Activated CD8-positive, alpha-beta memory T cell treated with anti-CD3 and anti-CD28 coated beads for 36 hours (primary cell): ENCODE measurements around the gene RAD21L1. TPM values are rescaled to one million over a fixed set of nuclear protein-coding genes. Genes with fewer than 3 reads are reported as not detected.

Experiments used
- CTCF ChIA-PET: fragments of 350-600 bp; sonication (Branson Sonifier 250); formaldehyde crosslinking; loops from one replicate; lab custom pipeline; 2021; ENCODE audit warnings: antibody characterized with exemption; lab: Charles Lee
- POLR2A ChIA-PET: fragments of 350-600 bp; sonication (Branson Sonifier 250); formaldehyde crosslinking; loops from one replicate; lab custom pipeline; 2021; ENCODE audit warnings: antibody characterized with exemption; lab: Charles Lee
- total RNA-seq, 2 experiments: library from RNA; stranded (reverse); gene quantifications; one replicate each; pipeline ENCODE4 v1.2.3, GENCODE V29; 2021

The RAD21L1 gene
- total RNA-seq, 2 experiments from 2014 or later: not detected

DNA sequence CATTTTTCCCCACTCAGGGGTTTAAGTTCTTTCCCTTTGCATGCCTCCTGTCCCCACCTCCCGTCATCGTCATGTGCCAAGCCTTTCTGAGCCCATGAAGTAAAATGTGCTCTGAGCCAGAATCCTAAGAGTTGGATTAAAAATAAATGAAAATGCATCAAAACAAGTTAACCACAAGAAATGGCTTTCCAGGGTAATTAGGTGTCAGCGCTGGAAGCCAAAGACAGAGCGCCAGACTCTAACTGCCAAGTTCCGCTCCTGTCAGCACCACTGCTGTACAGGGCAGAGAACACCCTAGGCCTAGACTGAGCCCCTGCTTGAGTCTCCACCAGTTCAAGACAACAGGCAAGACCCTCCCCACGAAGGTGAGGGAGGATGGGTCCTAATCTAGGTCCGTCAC is 28.0 kb upstream of the RAD21L1 start:
- ChIA-PET POLR2A (no interaction called here), CTCF (no interaction called here)

GRCh38 chr20:1198751-1199150 is 27.1 kb upstream of the RAD21L1 start:
- ChIA-PET POLR2A (no interaction called here), CTCF (no interaction called here)

- POLR2A ChIA-PET: no interaction called here
These were observed 26.5 kb upstream of the RAD21L1 start for GRCh38 chr20:1199212-1199873.

GRCh38 chr20:1199964-1200363 is 25.9 kb upstream of the RAD21L1 start:
- ChIA-PET POLR2A (no interaction called here), CTCF (no interaction called here)

More at GRCh38 chr20:1199212-1199873, 26.5 kb upstream of the RAD21L1 start:
- CTCF ChIA-PET: no interaction called here

DNA sequence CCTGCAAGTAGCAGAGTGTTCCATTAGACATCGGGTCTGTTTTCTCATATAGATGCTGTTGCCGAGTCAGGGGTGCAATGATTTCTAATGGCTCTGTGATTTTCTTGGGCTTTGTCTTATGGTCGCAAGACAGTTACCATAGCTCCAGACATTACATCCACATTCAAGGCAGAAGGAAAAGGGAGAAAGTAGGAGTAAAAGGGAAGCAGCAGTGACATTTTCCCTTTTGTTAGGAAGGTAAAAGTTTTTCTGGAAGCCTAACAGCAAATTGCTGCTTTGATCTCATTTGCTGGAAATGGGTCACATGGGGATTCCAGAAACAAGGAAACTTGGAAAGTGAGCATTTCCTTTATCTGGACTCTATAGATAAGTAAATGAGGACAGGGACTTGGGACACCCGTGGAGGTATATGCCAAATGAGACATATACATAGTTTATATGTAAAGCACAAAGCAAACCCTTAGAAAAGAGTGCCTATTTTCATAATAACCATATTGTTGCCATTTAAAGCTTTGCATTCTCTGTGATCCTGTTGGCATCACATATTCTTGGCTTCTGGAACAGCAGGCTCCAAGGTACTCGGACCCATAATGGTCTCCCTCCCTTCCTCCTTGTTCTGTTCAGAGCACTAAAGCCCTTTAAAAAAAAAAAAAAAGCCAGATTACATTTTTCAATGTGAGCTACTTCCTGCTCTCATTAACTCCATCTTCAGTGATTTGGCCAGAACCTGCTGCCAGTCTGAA is 22.9 kb upstream of the RAD21L1 start, which contains the start of gene C20orf202:
TSS of gene C20orf202 (plus strand) at position 693 of the 743 bp plus-strand sequence. CDS start 132 bp downstream, outside the sequence.
- ChIA-PET POLR2A (no interaction called here), CTCF (no interaction called here)

DNA sequence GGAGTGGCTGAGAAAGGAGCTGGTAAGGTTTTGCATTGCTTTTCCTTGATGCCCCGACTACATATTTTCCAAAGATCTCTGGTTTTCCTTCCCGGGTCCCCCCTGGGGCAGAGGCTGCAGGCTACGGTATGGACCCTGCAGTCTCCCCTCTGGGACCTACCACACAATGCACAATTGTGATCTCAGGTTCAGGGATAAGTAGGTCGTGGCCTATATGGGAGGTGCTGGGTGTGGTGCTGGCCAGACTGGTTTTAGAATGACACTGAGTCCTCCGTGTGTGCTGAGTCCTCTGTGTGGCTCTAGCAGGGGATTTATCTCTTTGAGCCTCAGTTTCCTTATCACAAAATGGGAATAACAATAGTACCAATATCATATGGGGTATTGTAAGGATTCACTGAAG is 22.2 kb upstream of the RAD21L1 start:
- CTCF ChIA-PET: no interaction called here
- POLR2A ChIA-PET: no interaction called here

GRCh38 chr20:1204113-1204512 is 21.7 kb upstream of the RAD21L1 start:
- ChIA-PET CTCF (no interaction called here), POLR2A (no interaction called here)

DNA sequence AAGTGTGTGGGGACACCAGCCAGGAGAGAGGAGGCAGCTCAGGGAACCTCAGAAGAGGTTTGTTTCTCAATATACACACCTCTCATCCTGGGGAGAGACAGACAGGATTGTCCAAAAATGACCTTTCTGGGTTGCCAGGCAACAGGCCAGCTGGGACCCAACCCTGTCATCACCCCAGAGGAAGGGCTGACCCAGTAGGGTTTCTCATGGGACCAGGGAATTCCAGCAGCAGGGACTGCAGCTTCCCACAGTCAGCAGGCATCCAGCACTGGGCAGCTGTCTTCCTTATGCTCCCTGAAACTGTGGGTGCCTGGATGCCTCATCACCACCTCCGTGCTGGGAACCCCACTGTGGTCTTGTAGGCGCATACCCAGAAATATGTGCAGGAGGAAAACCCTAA is 21.3 kb upstream of the RAD21L1 start:
- ChIA-PET POLR2A (no interaction called here), CTCF (no interaction called here)

DNA sequence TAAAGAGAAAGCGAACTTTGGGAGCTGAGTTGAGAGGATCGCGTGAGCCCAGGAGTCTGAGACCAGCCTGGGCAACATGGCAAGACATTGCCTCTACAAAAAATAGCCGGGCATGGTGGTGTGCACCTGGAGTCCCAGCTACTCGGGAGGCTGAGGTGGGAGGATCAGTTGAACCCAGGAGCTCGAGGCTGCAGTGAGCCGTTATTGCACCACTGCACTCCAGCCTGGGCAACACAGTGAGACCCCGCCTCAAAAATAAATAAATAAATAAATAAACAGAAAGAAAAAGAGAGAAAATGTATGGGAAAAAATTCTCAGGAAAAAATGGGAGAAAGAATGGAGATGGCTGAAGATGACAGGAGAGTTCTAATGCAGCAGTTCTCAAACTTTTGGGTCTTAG is 20.0 kb upstream of the RAD21L1 start:
- CTCF ChIA-PET: interaction anchor here (0.6 kb wide), 1 partner anchor 231 kb away, joined by 3 read pairs; no protein-coding TSS in a partner anchor
- POLR2A ChIA-PET: no interaction called here

- CTCF ChIA-PET: interaction anchor here (0.6 kb wide), 1 partner anchor 388 kb away, joined by 5 read pairs; no protein-coding TSS in a partner anchor
- POLR2A ChIA-PET: no interaction called here
These were observed 19.3 kb upstream of the RAD21L1 start for GRCh38 chr20:1206366-1207148.

DNA sequence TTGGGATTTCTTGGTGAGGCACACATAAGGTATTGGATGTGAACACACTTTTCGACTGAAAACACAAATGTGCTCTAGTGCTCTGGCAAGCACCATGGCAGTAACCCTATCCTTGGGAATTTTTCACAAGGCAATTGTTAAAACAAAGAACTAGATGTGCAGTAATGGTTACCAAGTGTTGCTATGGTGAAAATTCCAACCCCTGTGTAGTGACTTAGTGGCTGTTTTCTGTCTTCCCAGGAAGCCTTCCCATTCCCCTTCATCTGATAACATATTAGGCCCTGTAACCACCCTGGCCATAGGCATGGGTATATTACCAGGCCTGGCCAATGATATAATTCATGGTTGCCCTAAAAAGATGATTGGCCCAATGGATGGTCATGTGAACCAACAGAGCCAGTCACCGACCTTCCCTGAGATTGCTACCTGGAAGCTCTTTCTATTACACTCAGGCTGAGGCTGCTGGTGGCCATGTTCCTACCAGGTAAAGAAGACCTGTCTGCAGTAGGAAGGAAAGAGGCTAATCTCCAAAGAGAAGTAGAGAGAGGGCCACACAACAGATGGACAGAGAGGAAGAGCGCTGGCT is 18.5 kb upstream of the RAD21L1 start:
- POLR2A ChIA-PET: no interaction called here
- CTCF ChIA-PET: no interaction called here

- POLR2A ChIA-PET: no interaction called here
- CTCF ChIA-PET: interaction anchor here (1.2 kb wide), 1 partner anchor 101 kb away, joined by 4 read pairs; no protein-coding TSS in a partner anchor
These were observed 16.1 kb upstream of the RAD21L1 start for GRCh38 chr20:1209447-1210387.

DNA sequence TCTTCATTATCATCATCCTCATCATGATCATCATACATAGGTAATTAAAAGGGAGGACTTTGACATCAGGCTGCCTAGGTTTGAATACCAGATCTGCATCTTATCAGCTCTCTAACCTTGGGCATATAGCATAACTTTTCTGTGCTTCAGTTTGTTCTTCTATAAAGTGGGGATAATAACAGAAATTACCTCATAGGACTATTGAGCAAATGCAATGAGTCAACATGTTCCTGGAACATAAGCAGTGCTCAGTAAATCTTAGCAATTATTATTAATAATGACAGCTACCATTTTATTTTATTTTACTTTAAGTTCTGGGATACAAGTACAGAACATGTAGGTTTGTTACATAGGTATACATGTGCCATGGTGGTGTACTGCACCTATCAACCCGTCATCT is 15.3 kb upstream of the RAD21L1 start:
- POLR2A ChIA-PET: no interaction called here
- CTCF ChIA-PET: no interaction called here

DNA sequence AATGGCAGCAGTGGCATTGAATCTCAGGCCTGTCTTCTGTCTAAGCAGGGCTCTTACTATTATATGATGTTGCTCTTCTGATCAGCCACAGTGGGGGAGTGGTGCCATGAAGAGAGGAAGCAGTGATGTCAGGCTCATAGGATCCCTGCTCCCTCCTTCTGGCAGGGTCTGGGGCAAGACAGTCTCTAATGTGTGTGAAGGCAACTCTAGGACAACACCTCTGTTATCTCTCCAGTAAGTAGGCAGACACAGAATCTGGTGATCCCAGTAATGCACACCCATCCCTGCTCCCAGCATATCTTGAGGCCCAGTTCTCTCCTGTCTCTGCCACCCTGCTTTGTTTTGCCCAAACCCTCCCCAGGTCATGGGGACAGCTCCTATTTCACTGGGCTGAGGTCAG is 13.8 kb upstream of the RAD21L1 start:
- CTCF ChIA-PET: interaction anchor here (1.0 to 1.7 kb wide), 5 partner anchors 13 to 255 kb away, joined by 3 to 5 read pairs (median 3); no protein-coding TSS in a partner anchor
- POLR2A ChIA-PET: no interaction called here

- POLR2A ChIA-PET: no interaction called here
- CTCF ChIA-PET: interaction anchor here (0.6 to 1.7 kb wide), 7 partner anchors 12 to 398 kb away, joined by 3 to 5 read pairs (median 3); no protein-coding TSS in a partner anchor
These were observed 13.0 kb upstream of the RAD21L1 start for GRCh38 chr20:1212607-1213396.

GRCh38 chr20:1214838-1215261 is 11.0 kb upstream of the RAD21L1 start:
- POLR2A ChIA-PET: no interaction called here
- CTCF ChIA-PET: no interaction called here

DNA sequence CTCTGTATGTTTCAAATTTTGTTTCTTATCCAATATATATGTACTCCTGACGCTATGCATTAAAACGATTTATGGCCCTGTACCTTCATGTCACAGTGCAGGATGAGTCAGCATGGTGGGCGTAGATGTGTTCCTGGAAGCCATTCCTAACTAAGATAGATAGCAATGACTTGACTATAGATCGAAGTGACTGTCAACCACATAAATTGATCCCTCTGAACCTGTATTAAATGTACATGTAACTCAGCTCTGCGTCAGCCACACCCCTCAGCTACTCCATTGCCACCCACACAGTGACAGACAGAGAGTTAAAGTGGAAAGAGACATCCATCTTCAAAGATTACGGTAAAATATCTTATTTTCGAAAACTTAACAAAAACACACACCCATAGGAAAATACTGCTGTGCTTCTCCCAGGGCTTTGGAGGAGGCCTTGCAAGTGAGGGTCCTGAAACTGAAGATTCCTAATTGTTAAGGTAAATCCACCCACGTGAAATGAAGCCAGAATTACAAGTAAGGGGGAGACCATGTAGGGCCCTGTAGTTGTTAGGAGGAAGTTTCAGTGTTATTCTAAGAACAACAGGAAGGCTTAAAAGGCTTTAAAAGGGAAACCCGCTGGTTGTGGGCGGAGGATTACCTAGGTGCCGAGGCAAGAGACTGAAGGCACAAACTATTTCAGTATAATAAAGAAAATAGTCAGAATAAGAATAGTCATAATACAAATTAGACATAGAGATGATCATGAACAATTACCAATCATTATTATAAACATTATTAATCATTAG is 10.3 kb upstream of the RAD21L1 start:
- CTCF ChIA-PET: no interaction called here
- POLR2A ChIA-PET: no interaction called here
